Measurements from ENCODE around the gene SLITRK3.

SLITRK3 gene

DNA sequence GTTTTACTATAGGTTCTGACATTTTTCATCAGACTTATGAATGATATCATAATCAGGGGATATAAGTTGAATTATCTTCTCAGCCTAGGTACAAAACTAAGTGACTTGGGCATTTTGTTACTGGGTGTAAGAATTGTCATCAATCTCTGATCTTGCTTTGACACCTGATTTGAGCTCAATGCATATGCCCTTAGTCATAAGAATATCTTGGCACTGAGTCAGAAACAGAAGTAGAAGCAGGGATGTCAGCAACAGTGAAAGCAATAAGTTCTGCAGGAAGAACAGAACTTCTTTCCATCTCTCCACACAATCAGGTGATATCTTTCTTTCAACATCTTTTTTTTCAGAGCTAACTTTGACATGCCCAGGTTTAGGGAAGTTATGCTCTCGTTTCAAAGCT, 14.6 kb downstream of the SLITRK3 start:
- TF ChIP-seq, protein P1, sequence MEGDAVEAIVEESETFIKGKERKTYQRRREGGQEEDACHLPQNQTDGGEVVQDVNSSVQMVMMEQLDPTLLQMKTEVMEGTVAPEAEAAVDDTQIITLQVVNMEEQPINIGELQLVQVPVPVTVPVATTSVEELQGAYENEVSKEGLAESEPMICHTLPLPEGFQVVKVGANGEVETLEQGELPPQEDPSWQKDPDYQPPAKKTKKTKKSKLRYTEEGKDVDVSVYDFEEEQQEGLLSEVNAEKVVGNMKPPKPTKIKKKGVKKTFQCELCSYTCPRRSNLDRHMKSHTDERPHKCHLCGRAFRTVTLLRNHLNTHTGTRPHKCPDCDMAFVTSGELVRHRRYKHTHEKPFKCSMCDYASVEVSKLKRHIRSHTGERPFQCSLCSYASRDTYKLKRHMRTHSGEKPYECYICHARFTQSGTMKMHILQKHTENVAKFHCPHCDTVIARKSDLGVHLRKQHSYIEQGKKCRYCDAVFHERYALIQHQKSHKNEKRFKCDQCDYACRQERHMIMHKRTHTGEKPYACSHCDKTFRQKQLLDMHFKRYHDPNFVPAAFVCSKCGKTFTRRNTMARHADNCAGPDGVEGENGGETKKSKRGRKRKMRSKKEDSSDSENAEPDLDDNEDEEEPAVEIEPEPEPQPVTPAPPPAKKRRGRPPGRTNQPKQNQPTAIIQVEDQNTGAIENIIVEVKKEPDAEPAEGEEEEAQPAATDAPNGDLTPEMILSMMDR (IDR thresholded peaks at IDR 0.05; ENCODE audit: low read depth, low read length, missing control alignments): no peak
- H3K4me3 ChIP-seq (ENCODE audit: low read depth, low read length): no peak overlapping the region
- no peak for DNase-seq (ENCODE audit: low read depth)
- in situ Hi-C loops (cut with HindIII; ENCODE audit: low sequenced_read_pairs): no loop called here

DNA sequence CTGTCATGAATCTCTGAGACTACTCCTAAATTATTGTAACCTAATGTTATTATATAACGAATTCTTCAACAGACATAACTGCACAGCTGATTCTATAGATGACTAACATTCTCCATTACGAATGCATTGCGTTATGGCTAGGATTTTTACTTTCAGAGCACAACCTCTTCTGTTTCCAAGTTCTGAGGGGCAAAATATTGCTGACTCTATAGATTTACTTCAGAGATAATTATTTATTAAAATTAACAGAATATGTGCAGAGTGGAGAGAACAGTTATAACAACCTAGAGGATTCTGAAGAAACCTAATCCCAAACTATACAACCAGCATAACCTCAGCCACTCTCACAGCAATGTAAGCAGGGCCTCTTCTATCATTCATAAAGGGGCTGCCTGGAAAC, 25.9 kb downstream of the SLITRK3 start:
- in situ Hi-C loops (cut with HindIII; ENCODE audit: low sequenced_read_pairs): no loop called here
- TF ChIP-seq, protein P1 (IDR thresholded peaks at IDR 0.05; ENCODE audit: low read depth, low read length, missing control alignments): no peak
- H3K4me3 ChIP-seq (ENCODE audit: low read depth, low read length): no peak overlapping the region
- DNase-seq (ENCODE audit: low read depth): no peak

DNA sequence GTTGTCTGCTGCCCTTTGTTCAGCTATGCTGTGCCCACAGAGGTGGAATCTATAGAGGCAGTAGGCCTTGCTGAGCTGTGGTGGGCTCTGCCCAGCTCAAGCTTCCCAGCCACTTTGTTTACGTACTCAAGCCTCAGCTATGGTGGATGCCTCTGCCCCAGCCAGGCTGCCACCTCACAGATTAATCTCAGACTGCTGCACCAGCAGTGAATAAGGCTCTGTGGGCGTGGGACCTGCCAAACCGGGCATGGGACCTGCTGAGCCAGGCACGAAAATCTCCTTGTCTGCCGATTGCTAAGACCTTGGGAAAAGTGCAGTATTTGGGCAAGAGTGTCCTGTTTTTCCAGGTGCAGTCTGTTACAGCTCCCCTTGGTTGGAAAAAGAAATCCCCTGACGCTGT, 26.8 kb downstream of the SLITRK3 start:
- TF ChIP-seq, protein P1 (IDR thresholded peaks at IDR 0.05; ENCODE audit: low read depth, low read length, missing control alignments): no peak
- no peak for DNase-seq (ENCODE audit: low read depth)
- no peak overlapping the region for H3K4me3 ChIP-seq (ENCODE audit: low read depth, low read length)
- in situ Hi-C loops (cut with HindIII; ENCODE audit: low sequenced_read_pairs): no loop called here

DNA sequence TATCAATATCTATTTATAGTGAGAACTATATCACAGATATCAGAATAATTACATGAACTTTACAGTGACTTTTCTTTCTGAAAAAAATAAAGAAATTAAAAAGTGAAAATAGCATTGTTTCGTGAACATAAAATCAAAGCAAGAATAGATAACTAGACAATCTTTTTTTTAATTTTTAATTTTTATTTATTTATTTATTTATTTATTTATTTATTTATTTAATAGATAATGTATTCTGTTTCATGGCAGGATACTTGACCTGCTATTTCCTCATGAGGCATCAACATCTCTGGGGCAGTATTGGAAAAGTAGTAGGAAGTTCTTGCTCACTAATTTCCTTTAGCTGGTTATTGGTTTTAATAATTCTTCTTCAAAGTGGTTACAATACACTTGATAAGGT, 33.3 kb downstream of the SLITRK3 start:
- TF ChIP-seq, protein P1 (IDR thresholded peaks at IDR 0.05; ENCODE audit: low read depth, low read length, missing control alignments): no peak

DNA sequence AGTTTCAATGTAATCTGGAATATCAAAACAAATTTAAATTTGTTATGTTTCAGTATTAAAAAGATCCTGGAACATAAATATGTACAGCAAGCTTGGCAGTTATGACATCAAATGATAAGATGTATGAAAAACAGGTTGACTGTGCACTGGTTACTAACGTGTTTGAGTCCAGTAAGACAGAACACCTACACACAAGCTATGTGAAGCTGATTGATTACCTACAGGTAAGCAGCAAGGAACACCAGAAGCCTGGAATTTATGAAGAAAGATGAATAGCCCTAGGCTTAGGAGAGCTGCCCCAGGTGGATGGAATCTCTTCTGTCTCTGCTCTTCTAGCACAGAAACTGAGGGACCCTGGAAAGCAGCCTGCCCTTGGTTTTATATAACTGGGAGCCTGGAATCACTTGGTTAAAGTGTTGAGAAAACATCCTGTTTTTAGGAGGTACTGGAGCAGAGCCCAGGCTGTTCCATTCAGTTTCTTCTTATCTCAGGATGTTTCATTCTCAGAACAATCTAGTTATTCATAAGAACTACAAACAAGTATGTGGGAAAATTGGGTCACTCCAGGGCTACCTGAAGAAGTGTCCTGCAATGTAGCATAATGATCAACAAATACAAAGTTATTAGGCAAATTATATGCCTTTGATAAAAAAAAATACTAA, 36.3 kb downstream of the SLITRK3 start:
- in situ Hi-C loops (cut with HindIII; ENCODE audit: low sequenced_read_pairs): no loop called here
- no peak for DNase-seq (ENCODE audit: low read depth)
- TF ChIP-seq, protein P1 (IDR thresholded peaks at IDR 0.05; ENCODE audit: low read depth, low read length, missing control alignments): no peak
- no peak overlapping the region for H3K4me3 ChIP-seq (ENCODE audit: low read depth, low read length)

More for the DNA sequence above, 33.3 kb downstream of the SLITRK3 start:
- H3K4me3 ChIP-seq (ENCODE audit: low read depth, low read length): no peak overlapping the region
- no peak for DNase-seq (ENCODE audit: low read depth)
- in situ Hi-C loops (cut with HindIII; ENCODE audit: low sequenced_read_pairs): no loop called here

DNA sequence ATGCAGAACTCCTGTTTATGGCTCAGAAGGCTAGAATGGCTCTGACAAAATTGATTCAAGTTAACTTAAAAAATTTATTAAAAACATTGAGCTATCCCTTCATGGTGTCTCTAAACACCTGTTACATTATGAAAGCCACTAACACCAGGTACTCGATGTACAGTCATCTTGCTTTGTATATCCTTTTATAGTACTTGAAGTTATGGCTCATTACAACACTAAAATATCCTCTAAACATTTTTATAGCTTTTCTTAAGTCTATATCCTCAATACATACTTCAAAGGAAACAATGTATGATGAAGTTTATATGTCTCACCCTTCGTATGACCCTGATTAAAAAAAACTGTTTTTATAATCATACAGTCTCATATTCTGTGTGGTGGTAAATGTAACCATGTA, 38.2 kb downstream of the SLITRK3 start:
- TF ChIP-seq, protein P1 (IDR thresholded peaks at IDR 0.05; ENCODE audit: low read depth, low read length, missing control alignments): no peak
- no peak for DNase-seq (ENCODE audit: low read depth)
- no peak overlapping the region for H3K4me3 ChIP-seq (ENCODE audit: low read depth, low read length)
- in situ Hi-C loops (cut with HindIII; ENCODE audit: low sequenced_read_pairs): no loop called here

All from astrocyte of the cerebellum (primary cell).